HG03108 (cell line): ENCODE measurements around the gene ITGA7.

ENCODE experiments used
- ATAC-seq: cut with Tn5 transposase; IDR thresholded peaks from one replicate; pipeline ENCODE4 v1.9.1; 2021; ENCODE audit warnings: moderate library complexity; ENCODE audit not compliant: unreplicated experiment

ITGA7 gene

DNA sequence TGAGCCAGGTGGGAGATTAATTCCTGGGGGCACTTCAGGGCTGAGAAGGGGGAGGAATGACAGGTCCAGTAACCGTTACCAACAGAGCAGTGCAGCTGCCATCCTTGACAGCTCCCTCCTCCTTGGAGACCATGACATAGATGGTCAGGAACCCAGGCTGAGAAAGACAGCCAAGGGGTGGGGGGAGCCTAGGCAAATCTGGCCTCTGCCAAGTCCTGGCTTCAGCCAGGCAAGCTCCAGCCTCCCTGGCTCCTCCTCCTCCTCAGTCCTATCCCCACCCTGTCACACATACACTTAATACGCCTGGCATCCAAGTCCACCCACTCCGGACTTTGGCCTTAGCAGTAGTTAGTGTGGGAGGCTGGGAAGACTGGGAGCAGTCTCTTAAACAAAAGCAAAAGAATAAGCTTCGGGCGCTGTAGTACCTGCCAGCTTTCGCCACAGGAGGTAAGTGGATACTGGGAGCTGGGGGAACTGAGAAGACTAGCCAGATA is 12.4 kb upstream of the ITGA7 start, which contains the start of gene RDH5:
Gene RDH5, plus strand, starts transcription at position 323 of the 494 bp plus-strand sequence. CDS start 792 bp downstream, outside the sequence.
- no peak for ATAC-seq

DNA sequence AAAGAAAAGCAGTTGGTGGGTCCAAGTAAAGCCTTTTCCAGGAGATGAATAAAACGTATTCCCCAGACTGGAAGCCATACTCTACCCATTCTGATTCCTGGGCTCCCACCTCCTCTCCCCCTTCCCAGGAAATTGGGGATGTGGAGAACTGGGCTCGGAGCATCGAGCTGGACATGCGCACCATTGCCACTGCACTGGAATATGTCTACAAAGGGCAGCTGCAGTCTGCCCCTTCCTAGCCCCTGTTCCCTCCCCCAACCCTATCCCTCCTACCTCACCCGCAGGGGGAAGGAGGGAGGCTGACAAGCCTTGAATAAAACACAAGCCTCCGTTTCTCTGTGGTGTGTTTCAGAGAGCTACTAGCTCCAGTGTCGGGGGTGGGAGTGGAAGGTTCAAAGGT is 11.7 kb upstream of the ITGA7 start:
- ATAC-seq = no peak

DNA sequence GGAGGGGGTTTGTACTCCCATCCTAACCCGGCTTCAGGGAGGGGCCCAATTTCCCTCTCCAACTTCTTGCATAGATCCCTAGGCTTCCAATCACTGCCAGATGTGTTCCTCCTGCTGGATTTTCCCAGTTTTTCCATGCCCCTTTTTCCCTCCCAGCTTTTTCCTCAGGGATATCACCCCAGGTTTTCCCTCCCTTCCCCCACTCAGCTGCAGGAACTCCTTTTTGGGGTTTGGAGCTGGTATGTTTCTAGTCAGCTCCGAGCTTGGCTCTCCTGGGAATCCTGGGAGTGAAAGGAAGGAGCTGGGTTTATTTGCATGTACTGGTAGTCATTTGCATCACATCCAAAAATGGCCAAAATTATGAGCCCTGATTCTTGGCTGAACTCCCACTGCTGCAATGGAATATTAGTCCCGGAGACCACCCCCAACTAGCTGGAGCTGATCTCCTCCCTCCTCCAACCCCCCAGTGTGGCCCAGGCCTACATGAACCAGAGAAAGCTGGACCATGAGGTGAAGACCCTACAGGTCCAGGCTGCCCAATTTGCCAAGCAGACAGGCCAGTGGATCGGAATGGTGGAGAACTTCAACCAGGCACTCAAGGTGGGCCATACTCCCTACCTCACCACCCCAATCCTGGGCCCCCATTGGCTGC is 11.0 kb upstream of the ITGA7 start:
- no peak for ATAC-seq

DNA sequence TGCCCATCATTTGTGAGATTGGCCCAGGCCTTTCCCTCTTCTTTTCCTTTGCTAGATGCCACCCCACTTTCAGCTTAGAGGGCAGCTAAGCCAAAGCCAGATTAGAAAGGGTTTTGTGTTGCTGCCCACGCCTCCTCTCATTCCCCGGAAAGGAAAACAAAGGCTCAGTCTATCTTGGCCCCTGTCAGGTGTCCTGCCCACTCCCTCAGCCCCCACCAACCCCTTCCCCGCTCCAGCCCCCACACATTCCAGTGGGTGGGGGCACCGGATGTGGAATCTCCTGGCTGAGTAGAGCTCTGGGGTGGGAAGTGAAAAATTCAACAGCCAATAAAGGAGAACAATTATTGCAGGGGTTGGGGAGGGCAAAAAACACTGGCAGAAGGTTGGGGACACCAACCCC is 10.3 kb upstream of the ITGA7 start:
- ATAC-seq = no peak

DNA sequence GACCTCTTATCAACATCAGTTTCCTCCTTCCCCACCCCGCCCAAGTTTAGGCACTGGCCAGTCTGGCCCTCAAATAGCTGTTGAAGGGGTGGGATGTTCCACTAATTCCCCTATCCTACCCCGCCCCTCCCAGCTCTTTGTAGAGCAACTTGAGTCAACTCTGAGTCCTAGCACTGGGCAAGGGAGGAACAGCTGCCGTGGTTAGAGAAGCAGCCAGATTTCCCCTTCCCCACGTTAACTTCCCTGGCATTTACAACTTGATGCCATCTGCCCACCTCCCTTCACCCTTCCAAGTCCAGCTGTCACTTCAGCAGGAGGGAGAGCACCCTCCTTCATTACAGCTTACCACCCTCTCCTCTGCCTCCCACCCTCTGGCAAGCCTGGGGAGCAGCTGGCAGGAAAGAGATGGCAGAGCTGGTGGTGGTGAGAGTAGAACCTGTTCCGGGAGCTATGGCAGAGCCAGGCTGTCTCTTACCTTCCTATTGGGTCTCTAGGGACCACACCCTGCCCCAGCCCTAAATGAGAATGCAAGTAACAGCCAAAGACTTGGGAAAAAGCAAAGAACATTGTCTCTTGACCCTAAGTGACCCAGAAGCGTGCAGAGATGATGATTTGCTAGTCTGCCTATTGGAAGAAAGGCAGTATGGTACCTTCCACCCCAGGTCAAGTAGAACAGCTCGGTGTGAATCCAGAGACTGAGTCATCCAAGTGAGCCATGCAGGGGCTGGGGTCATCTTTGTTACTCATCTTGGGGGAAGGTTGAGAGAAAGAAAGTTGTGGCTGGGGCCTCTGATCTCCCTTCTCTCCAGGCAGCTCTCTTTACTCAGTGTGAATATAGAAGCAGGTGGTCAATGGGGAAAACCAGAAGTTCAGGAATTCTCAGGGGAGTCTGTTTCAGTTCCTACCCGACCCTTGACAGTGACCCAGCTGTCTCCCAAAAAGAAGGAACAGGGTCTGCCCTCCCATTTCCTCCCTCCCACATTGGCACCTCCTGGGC is 9.6 kb upstream of the ITGA7 start:
- ATAC-seq = no peak

DNA sequence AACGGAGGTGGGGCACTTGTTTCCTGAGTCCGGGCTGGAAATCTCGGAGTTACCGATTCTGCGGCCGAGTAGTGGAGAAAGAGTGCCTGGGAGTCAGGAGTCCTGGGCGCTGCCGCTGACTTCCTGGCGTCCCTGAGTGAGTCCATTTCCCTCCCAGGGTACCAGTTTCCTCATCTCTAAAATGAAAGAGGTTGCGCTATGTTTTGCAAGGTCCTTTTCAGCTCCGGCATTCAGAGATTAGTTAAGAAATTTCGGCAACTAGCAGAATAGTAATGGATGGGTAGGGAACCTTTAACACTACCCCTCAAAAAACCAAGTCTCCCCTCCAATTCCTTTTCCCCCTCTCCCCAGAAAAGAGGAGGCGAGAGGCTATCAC is 8.9 kb upstream of the ITGA7 start:
- no peak for ATAC-seq

DNA sequence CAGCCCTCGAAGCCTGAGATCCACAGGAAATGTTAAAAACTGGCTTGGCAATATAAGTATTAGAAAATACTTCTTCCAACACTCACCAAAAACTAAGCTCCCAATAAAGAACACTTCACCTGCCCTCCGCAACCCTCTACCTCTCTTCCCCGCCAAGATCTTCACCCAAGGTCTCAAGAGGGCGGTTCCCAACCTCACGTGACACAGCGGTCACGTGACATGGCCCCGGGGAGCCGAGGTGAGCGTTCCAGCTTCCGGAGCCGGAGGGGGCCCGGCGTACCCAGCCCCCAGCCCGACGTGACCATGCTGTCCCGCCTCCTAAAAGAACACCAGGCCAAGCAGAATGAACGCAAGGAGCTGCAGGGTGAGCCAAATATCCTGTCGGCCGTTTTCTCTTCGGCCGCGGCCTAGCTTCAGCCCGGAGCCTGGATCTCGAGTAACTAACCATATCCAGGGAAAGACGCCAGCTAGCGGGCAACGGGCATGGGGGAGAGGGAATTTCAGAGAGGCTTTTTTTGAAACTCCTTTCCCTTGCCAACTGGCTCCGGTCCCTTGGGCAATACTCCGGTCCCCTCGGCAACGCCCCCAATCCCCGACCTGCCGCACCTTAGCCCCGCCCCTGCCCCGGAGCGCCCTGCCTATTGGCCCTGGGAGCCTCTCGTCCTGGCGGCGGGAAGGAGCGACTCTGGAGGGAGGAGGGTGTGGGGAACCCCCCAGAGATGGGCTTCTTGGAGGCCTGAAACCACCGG is 8.3 kb upstream of the ITGA7 start, which contains the start of gene BLOC1S1:
Gene BLOC1S1, plus strand, starts transcription at position 214 of the 749 bp plus-strand sequence. Its CDS starts 6 bp downstream, at position 220.
- ATAC-seq = peak; percentile 87

DNA sequence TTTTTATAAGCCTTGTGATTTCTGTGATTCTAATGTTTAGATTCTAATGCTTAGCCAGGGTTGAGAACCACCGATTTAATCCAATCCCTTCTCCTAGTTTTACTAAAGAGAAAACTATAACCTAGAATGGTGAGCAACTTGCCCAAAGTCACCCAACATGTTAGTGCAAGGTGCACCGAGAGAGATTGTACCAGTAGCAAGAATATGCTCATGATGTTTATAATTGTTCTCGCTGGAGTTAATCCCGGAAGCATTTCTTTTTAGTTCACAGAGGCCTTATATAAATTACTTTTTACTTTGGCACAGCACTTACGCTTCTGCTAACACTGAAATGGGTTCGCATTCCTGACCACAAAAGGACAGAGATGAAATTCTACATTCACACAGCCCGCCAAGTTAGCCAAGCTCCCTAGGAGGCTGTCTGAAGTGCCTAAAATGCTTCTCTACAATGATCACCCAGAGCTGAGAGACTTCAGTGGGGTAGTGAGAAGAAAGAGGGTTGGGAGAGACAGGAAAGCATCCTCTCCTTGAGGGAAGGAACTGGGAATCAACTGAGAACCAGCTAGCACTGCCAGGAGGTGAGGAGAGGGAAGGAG is 7.6 kb upstream of the ITGA7 start:
- ATAC-seq = no peak

DNA sequence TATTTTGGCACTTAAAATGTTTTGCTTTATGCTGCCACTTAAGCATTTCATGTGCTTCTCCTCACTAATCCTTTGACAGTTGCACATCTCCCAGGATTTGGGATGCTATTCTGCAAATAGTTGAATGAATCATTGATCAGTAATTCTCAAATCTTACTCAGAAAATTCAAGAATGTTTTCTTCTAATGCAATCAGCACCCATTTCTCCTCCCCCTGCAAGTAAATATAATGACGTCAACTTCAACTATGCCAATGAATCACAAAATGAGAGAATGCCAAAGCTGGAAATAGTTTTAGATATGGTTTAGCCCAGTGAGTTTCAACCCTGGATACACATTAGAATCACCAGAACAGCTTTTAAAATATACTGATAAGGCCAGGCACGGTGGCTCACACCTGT is 6.0 kb upstream of the ITGA7 start:
- no peak for ATAC-seq

DNA sequence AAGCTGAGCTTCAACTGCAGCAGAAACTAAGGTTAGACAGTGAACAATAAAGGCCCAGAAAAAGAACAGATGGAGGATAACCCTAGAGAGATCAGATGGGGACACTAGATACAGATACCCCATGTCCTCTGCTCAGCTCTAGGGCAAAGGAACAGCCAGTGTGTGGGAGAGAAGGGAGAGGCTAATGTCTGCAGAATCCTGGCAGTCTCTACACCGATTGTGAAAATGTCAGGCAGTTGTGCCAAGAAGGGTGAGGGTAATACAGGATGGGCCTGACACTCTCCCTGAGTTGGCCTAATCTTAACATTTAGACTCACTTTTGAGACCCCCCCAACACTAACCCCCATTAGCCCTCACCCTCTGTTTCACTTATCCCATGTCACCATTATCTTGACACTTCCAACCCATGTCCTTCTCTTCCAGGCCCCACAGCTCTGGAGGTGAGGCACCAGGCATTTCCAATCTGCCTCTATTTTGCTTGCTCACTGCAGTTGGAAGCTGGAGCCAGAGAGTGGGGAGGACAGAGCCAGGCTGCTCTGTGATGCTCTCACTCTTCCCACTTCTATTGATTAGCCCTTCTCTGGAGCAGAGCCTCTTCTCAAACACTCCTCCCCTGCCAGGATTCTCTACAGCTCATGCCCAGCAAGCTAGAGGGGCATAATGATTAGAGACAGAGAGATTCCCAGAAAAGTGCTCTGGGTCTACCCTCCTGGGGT is 5.2 kb upstream of the ITGA7 start:
- no peak for ATAC-seq

DNA sequence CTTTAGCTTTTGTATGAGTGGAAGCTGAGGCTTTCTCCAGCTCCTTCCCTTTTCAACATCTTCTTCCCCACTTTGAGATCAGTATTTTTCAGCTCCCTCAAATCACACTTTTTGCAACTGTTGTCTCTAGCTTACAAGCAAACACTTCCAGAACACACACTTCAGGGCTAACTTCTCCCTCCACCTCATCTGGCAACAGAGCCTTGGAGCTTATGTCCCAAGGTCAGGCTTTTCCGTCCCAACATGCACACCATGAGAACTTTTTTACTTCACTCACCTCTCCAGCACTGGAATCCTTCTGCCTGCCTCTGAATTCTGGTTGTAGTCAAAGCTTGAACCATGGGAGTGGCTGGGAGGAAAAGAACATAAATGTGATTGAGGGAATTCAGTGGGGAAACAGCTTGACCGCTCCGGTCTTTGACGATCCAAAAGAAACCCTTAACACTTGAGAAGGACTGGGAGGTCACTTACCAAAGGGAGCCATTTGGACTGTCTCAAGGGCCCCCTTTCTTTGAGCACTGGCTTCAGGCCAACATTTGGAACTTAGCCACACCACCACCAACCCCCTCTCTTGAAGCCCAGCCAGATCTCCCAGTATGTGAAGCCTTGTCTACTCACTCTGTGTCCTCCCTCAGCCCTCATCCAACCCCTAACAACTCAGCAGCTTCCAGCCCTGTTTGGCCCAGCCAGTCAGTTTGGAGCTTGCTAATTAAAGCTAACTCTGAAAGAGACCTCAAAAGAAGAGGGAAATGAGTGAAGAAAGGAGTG is 4.3 kb upstream of the ITGA7 start:
- ATAC-seq = no peak

DNA sequence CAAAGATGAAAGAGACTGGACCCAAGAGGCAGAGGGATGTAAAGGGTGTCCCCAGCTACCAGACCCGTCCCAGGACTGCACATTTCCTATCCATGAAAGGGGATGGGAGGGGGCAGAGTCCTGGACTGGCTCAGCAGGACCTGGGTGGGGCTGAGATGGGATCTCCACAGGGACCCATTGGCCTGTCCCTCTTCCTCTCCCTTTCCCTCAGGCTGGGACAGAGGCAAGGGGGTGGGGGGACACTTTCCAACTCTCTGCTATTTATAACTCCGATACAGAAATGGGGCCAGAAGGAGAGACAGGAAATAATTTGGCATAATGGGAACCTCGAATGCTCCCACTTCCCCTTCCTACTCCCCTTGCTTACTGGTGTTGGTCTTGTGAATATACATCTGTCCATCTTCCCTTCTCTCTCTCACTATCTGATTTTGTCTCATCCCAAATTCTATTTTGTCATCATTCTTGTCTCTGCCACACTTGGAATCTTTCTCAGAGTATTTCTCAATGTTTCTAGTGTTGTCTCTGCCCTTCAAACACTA is 1.1 kb upstream of the ITGA7 start:
- ATAC-seq = no peak

DNA sequence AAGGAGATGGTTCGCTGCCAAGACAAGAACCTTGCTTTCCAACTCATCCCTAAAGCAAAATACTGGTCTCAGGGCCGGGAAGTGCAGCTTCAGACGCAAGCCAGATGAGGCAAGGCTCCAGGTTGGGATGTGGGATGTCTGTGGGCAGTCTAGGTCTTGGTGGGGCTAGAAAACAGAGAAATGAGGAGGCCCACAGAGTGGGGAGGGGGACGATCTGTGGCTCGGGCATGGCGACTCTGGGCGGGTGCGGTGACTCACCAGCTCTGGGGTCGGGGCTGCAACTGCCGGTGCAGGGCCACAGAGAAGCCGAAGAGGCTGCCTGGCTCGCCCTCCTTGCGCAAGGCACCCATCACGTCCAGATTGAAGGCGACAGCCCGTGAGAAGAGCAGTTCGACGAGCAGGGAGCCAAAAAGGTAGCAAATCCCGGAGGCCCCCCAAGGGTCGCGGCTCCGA is 459 bp downstream of the ITGA7 start:
- no peak for ATAC-seq

DNA sequence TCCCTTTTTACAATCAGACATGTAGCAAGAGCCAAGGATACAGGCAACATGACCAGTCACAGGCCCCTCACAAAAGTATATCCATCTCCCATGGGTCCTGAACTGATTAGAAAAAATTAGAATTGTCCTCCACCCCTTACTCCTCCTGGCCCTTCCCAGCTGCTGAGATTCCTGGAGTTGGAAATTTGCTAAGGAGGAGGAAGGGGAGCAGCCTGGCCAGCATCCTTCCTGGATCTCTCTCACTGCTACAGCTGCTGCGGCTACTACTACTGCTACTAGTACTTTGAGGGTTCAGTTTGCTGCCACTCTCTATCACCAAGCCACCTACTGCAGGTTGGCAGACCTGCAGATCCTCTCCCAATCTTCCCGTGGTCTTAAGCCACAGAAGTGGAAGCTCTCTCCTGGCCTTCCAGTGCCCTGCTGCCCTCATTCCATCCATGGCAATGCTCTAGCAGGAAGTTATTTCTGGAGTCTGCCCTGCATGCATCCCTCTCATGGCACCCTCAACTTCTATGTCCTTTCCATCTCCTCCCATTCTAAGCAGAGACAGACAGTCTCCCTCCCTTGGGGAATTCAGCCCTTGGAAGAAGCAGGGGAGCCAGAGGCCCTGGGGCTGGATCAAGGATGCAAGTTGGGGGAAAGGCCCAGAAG is 1.0 kb downstream of the ITGA7 start:
- ATAC-seq = no peak

DNA sequence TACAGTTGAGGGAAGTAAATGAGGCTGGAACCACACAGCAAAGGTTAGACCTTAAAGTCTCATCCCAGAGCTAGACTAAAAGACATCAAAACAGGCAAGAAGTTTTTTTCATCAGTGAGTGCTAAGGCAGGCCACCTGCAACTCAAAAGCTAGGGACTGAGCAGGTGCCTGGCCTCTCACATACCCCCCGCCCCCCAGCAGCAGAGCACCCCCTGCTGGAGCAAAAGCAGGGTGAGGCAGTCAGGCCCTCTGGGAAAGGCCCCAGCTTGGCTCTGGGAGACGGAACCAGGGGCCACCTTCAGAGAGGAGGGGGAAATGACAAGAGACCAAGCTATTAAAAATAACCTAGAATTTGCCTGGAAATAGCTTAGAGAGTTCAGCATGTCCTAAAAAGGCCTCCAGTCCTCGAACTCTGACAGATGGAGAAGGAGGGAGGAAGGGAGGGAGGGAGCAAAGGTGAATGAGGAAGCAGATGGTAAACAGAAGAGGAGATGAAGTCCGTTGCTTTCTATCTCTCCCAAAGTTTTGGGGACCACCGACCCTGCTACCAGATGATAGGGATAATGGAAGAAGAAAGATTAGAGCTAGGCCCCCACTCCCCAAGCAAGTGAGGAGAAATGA is 1.8 kb downstream of the ITGA7 start:
- ATAC-seq = no peak

DNA sequence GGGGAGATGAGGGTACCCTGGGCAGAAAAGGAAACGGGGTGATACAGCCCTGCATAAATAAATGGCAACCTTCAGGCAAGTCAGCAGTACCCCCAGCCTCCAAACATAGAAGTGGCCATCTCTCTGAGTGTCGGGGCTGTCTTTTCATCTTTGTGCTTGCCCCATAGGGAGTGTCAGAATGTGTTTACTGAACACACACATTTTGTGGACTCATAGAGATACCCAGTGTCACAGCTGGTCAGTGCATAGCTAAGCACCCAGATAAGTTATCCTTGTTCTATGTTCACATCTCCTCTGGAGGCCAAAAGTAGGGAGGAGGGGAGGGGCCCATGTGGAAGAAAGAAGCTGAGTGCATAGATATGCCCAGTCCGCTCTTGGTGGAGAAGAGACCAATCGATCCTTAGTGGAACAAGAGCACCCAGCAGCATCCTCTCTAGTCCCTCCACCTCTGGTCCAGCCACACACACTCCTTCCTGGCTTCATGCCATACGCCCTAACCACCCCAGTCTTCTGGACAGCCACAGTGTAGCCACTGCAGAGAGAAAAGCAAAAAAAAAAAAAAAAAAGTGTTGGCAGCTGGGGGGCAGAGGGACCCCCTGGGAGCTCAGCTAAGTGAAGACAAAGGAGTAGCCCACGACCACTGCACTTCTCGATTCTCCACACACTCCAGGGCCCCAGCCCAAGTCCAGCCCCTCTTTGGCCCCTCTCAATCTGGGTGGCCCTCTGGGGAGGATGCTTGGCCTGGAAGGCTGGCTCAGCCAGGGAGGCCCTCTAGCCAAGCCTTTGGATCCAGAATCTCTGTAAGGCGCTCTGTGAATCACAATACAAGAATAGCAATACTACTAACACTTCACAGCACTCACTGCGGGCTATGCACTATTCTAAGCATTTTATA is 2.6 kb downstream of the ITGA7 start:
- ATAC-seq = no peak
